GM18526 (cell line): Measurements from ENCODE around the gene TGM3.

Source experiments
- POLR2A ChIP-seq: IDR thresholded peaks from 3 replicates; pipeline ENCODE4 v1.6.1; 2011; ENCODE audit not compliant: insufficient read length; ENCODE audit errors: extremely low read depth

Gene TGM3

GRCh38 chr20:2337142-2337541 is 41.3 kb downstream of the TGM3 start:
- TF ChIP-seq POLR2A, result no peak

- no peak for TF ChIP-seq POLR2A
These were observed 42.7 kb downstream of the TGM3 start for GRCh38 chr20:2338411-2339066.

DNA sequence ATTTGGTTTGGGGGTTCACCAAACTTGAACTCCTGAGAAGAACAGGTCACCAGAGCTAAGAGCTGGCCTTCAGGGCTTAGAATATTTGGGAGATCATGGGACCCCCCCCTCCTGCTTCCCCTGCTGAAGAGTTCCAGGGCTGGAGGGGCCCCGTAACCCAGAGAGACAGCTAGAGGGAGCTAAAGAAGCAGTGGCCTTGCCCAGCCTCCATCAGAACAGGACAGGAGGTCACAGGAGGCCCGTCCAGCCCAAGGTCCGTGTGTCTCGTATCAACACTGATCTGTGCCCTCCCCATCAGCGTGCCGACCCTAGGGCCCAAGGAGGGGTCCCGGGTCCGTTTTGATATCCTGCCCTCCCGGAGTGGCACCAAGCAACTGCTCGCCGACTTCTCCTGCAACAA is 44.3 kb downstream of the TGM3 start:
- no peak for TF ChIP-seq POLR2A

GRCh38 chr20:2340823-2341222 is 45.0 kb downstream of the TGM3 start:
- TF ChIP-seq POLR2A, result no peak

GRCh38 chr20:2341336-2341735 is 45.5 kb downstream of the TGM3 start:
- TF ChIP-seq POLR2A, result no peak

- no peak for TF ChIP-seq POLR2A
These were observed 46.4 kb downstream of the TGM3 start for GRCh38 chr20:2342243-2342642.

DNA sequence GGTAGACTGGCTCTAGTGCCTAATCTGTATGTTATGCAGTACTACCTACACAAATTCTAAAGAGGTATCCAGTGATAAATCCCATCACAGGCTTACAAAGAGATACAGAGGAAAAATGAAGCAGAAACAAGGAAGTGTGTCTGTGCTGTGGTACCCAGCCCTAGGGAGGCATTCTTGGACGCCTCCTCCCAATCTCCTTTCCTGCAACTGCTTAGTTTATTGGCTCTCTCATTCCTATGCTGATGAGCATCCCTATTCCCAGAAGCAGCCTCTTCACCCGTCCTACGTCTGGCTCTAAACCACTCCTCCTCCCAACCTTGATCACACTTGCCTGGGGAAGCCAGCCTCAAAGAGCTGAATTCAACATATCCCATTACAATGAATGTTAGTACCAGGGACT is 50.4 kb downstream of the TGM3 start:
- TF ChIP-seq POLR2A, result no peak

DNA sequence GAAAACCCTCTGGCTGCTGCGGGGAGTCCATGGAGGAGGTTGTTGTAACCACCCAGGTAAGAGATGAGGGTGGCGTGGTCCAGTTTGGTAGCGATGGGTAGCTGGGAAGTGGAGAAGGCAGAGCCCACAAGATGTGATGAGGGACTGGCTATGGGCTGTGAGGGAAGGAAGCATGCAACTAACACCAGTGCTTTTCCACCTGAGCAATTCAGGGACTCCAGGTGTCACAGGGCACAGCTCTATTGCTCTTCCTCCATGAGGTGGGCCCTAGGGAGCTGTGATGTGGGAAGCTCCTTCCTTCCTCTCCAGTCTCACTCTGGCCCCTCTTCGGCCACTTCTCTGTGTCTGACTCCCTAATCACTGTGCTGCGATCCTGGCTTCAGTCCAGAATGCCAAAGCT is 52.5 kb downstream of the TGM3 start:
- TF ChIP-seq POLR2A, result no peak

DNA sequence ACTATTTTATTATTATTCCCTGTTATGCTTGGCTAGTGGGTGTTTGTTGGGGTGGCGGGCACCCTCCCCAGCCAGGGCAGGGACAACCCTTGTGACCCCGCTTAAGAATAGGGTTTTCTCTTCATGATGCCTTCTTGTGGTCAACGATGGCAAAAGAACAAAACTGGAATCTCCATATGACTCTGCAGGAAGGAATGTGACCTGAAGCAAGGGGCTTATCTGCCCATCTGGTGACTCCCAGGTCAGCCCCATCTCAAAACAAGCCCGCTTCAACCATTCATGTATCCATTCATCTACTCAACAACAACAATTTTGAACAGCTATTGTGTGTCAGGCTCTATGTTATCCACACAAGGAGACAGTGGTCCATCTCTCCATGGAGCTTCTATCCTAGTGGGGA is 54.0 kb downstream of the TGM3 start:
- TF ChIP-seq POLR2A, result no peak

DNA sequence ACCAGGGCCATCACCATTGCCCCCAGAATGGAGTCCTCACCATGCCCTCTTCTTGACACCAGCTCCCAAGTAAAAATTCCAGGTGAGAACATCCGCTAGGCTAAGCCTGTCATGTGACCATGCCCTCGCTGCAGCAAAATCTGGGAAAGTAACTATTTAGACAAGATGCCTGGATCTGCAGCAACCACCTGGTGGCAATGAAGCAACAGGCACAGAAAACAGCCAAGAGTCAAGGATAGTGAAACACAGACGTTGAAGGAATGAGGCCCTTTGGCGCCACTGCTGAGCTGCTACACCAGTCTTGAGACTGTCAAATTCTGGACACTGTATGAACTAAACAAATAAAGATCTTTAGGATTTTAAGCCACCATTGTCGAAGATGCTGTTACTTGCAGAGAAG is 54.8 kb downstream of the TGM3 start:
- TF ChIP-seq POLR2A, result no peak

GRCh38 chr20:2353231-2353630 is 57.4 kb downstream of the TGM3 start:
- no peak for TF ChIP-seq POLR2A

GRCh38 chr20:2357114-2357513 is 61.3 kb downstream of the TGM3 start:
- no peak for TF ChIP-seq POLR2A

GRCh38 chr20:2358006-2358405 is 62.2 kb downstream of the TGM3 start:
- no peak for TF ChIP-seq POLR2A

- no peak for TF ChIP-seq POLR2A
These were observed 65.3 kb downstream of the TGM3 start for GRCh38 chr20:2361035-2361593.

GRCh38 chr20:2363187-2363586 is 67.4 kb downstream of the TGM3 start:
- TF ChIP-seq POLR2A, result no peak

DNA sequence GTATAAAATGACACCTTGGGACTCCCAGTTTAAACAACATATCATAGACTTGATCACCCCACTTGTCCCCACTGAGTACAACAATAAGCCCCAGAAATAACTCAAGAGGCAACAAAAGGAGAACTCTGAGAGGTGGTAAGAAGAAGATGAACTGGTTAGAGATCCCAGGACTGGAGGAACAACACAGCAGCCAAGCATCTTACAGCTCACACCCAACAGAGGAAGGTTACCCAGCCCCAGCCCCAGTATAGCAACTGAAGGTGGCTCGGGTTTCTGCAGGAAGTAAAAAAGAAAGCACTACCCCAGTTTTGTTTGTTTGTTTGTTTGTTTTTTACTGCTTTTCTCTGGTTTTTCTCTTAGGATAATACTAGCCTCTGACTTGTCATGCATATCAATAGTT is 67.8 kb downstream of the TGM3 start:
- TF ChIP-seq POLR2A, result no peak

DNA sequence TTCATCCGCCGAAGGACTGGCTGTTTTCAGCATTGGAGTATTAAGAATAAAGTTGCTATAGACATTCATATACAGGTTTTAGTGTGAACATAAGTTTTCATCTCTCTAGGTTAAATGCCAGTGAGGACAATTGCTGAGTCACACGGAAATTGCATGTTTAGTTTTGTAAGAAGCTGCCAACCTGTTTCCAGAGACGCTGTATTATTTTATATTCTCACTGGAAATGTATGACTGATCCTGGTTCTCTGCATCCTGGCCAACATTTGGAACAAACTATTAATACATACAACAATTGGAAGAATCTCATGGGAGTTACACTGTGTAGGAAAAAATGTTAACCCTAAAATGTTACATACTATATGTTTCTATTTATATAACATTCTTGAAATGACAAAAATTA is 68.2 kb downstream of the TGM3 start:
- TF ChIP-seq POLR2A, result no peak
